CD4-positive, alpha-beta T cell treated with Interleukin-2 at 100 ng/mL for 4 hours (primary cell): ENCODE results near the gene PEX5.
A peak's percentile ranks its signal among the peaks of the same experiment; 100 is the strongest.

Experiments
- DNase-seq: peaks from one replicate; pipeline ENCODE4 v3.0.0-alpha.2; 2020; ENCODE audit warnings: low spot score

The PEX5 gene

GRCh38 chr12:7189398-7190267 is at the start of gene PEX5:
TSS of gene PEX5 (plus strand) at chr12:7189686. CDS start at chr12:7190378, 692 bp downstream.
- DNase-seq: peak; percentile 86

GRCh38 chr12:7141351-7142005 is 48.0 kb upstream of the PEX5 start:
- DNase-seq: no peak

- peak; percentile 52 for DNase-seq
Measured at GRCh38 chr12:7142056-7142644, 47.3 kb upstream of the PEX5 start.

- no peak for DNase-seq
Measured at GRCh38 chr12:7142809-7143465, 46.5 kb upstream of the PEX5 start.

GRCh38 chr12:7143564-7143963 is 45.9 kb upstream of the PEX5 start:
- no peak for DNase-seq

- peak; percentile 44 for DNase-seq
Measured at GRCh38 chr12:7144414-7145120, 44.9 kb upstream of the PEX5 start.

- no peak for DNase-seq
Measured at GRCh38 chr12:7145671-7146070, 43.8 kb upstream of the PEX5 start.

GRCh38 chr12:7146228-7146627 is 43.3 kb upstream of the PEX5 start:
- DNase-seq: no peak

GRCh38 chr12:7146906-7147305 is 42.6 kb upstream of the PEX5 start:
- no peak for DNase-seq

- no peak for DNase-seq
Measured at GRCh38 chr12:7150356-7150755, 39.1 kb upstream of the PEX5 start.

GRCh38 chr12:7150841-7151240 is 38.6 kb upstream of the PEX5 start:
- DNase-seq: no peak

GRCh38 chr12:7151532-7151931 is 38.0 kb upstream of the PEX5 start:
- DNase-seq: no peak

- DNase-seq: no peak
Measured at GRCh38 chr12:7152818-7153217, 36.7 kb upstream of the PEX5 start.

GRCh38 chr12:7154042-7154441 is 35.4 kb upstream of the PEX5 start:
- no peak for DNase-seq

GRCh38 chr12:7154901-7155470 is 34.5 kb upstream of the PEX5 start:
- no peak for DNase-seq

- no peak for DNase-seq
Measured at GRCh38 chr12:7155471-7156034, 33.9 kb upstream of the PEX5 start.

- DNase-seq: no peak
Measured at GRCh38 chr12:7156259-7157197, 33.0 kb upstream of the PEX5 start.

GRCh38 chr12:7157391-7157790 is 32.1 kb upstream of the PEX5 start:
- no peak for DNase-seq

- no peak for DNase-seq
Measured at GRCh38 chr12:7158781-7159609, 30.5 kb upstream of the PEX5 start.
